Stimulated activated CD8-positive, alpha-beta memory T cell treated with anti-CD3 and anti-CD28 coated beads, Interleukin-4, amount 100 ng/mL, for 48 hours (primary cell): ENCODE results near the gene UXS1.
"Not testable (repeated sequence)": the region's sequence is repeated elsewhere in the genome, so short reads cannot be mapped to it uniquely, and the experiment has no call there.

Experiments
- DNase-seq: peaks from one replicate; pipeline ENCODE4 v3.0.0-alpha.2; 2020

Gene UXS1

DNA sequence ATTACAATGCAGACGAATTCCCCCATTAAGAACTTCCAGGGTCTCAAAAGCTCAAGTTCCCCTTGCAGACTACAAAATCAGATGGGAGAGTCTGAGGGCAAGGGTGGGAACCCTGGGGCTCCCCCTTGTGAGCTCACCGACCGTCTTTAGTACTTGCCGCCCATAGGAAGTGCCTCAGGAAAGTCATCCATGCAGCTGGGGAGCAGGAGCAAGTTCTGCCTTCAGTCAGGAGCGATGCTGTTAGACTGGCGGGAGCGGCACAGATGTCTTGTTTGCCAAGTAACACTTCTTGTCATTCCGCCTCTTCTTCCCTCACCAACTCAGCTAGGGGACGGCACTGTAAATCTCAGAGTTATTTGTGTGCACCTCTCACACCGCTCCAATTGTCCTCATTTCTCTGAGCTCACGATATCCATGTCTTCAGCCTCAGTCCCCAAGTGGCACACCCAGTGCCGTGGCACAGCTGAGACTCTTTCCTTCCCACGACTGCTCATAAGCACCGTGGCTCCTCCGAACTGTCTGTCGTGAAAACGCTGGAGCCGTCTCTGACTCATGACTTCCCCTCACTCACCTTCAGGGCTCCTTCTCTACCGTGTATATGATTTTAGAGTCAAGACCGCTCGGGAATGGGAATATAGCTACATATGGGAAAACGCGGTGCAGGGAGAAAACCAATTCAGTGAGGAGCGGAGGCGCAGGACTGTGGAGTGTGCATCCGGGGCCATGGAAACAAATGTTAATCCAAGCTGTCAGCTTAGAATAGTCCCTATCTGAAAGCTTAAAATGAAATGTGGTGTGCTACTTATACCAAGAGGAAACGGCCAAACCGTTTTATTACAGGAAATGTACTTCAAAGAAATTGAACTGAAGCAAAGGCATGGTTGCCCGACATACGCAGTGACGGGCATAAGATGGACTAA is 34.0 kb downstream of the UXS1 start:
- DNase-seq = peak; percentile 61

GRCh38 chr2:106158871-106159270 is 35.2 kb downstream of the UXS1 start:
- DNase-seq = peak; percentile 38

DNA sequence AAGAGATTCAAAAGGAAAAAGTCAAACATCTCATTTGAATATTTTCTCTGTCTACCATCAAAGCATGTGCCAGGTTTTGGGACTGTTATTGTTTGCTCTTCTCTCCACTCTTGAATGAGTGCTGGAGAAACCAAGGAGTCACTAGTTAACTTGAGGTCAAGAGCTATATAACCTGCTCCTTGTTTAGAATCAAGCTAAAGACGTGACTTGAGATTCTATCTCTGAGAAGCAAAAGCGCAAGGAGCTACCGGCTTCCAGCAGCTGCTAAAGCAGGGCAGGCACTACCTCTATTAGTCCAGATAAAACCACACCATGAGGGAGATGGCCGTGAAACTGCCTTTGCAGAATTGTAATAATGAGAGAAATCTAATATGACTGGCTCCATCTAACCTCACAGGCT is 36.0 kb downstream of the UXS1 start:
- DNase-seq = no peak

DNA sequence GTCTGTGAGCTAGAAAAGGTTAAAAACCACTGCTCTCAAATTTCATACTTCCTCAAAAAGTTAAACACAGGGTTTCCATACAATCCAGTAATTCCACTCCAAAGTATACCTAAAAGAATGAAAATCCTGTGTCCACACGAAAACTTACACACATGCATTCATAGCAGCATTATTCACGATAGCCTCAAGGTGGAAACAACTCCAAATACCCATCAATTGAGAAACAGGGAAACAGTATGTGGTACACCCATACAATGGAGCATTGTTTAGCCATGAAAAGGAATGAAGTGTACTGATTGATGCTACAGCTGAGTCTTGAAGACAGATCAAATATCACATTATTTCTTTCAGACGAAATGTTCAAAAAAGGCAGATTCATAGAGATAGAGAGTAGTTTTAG is 36.7 kb downstream of the UXS1 start:
- no peak for DNase-seq

DNA sequence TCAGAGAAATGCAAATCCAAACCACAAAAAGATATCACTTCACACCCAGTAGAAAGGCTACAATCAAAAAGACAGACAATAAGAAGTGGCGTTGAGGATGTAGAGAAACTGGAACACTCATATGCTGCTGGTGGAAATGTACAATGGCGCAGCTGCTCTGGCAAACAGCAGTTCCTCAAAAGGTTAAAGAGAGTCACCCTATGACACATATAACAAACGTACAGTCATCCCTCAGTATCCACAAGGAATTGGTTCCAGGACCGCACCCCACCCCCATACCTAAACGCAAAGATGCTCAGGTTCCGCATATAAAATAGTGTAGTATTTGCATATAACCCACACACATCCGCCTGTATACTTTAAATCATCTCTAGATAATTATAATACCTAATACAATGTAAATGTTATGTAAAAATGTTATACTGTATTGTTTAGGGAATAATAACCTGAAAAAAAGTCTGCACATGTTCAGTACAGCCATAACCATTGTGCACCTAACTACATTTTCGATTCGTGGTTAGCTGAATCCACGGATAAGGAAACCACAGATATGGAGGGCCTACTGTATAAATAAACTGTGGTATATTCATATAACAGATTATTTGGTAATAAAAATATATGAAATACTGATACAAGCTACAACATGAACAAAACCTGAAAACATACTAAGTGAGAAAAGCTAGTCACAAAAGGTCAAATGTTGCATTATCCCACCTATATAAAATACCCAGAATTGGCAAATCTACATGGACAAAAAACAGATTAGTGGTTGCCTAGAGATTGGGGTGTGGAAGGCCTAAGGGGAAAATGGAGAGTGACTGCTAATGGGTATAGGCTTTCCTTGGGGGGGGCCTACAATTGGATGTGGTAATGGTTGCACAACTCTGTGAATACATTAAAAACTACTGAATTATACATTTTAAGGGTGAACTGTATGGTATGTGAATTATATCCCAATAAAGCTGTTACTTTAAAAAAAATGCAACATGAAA is 37.5 kb downstream of the UXS1 start:
- no peak for DNase-seq

DNA sequence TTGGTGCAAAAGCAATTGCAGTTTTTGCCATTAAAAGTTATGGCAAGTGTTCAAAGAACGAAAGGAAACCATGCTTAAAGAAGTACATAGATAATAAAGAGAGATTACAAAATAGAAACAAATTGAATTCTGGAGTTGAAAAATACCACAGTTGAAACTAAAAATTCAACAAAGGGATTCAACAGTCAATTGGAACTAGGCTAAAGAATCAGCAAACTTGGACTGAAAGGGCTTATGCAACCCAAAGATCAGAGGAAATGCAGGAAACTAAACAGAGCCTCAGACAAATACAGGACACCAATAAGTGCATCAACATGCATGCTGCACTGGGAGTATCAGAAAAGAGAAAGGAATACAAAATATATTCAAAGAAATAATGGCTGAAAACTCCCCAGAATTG is 40.3 kb downstream of the UXS1 start:
- DNase-seq = no peak

- no peak for DNase-seq
These were observed 46.4 kb downstream of the UXS1 start for GRCh38 chr2:106147665-106148064.

GRCh38 chr2:106147159-106147558 is 46.9 kb downstream of the UXS1 start:
- DNase-seq = no peak

- DNase-seq = no peak
These were observed 49.3 kb downstream of the UXS1 start for GRCh38 chr2:106144621-106145331.

GRCh38 chr2:106143495-106144215 is 50.4 kb downstream of the UXS1 start:
- DNase-seq = no peak

DNA sequence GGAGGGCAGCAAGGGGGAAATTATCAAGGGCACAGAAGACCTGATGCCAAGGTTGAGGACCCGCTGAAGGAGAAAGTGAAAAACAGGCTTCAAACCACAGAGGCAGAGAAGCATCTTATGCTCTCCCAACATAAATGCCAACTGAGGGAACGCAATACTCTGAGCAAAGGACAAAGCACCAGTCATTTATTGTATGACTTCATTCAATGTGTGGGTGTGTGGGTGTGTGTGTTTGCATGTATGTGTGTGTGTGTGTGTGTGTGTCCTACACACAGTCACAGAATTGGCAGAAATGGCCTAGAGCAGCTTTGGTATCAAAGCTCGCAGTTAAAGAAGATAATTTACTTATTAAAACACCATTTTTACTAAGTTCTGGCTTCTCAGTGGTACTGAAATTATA is 51.4 kb downstream of the UXS1 start:
- DNase-seq = no peak

DNA sequence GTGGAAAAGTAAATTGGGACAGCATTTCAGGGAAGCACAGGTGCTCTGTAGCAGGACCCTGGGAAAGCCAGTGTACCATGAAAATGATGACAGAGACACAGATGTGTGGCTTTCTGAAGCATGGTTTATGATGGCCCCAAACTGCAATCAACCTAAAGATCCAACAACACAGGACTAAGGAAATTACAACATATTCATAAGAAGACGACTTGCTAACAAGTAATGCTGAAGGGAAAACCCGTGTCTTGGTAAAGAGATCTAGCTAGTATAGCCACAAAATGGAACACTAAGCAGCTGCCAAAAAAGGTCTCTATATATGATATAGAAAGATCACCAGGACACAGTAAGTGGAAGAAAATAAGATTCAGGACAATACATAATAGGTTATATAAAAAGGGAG is 53.2 kb downstream of the UXS1 start:
- no peak for DNase-seq

- DNase-seq = no peak
These were observed 54.0 kb downstream of the UXS1 start for GRCh38 chr2:106140113-106140512.

DNA sequence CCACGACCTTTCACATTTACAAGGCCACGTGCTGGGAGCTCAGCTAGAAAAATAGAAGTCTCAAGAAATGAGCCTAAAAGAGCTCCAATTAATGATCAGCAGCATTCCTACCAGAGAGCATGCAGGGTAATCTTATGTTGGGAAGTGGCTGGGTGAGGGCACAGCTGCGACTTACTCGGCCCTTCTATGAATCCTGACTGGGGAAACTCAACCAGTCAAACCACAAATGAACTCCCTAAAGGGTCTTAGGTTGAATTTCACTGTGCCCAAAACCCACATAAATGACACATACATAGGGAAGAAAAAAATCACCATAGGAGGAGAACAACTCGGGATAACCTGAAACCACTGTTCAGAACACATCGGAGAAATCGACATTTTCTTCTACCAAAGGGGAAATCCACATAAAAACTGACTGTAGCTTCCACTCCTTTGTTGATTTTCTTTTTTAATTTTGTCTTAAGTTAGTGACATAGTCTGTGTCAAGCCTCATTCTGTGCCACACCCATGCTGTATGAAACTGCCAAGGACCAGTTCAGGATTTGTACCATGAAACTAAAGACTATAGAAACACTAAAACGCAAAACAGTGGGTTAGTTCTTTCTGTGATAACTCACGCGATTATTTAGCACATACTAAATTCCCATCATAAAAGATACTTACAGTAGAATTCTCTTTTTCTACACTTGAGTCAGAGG is 54.7 kb downstream of the UXS1 start:
- DNase-seq = no peak

DNA sequence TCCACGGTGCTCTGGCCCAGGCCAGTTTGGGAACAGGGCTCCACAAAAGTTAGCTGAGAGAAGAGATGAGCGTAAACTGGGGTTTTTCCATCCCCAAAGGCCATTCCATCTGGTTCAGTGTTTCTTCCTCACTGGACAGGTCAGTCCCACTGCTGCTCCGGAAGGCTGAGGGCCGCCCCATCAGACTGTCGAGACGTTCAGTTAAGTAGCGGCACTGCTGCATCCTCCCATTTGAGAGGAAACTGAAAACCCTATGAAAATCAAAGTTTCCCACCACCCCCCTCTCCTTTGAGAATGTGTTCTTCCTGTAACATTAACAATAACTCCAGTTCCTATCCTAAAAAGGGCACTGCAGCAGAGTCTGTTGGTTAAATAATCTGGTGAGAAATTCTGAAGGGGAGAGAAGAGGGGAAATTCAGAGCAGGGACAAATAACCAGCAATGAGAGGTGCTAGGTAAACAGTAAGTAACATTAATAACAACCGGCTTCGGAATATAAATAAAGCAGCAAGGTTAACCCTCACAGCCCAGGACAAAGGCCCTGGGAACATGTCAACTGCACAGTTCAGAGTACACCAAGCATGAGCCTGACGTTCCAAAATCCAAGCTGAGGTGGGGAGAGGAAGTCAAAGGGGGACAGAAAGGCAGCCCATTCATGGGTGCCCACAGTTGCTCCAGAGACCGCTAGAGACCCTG is 55.4 kb downstream of the UXS1 start:
- no peak for DNase-seq

DNA sequence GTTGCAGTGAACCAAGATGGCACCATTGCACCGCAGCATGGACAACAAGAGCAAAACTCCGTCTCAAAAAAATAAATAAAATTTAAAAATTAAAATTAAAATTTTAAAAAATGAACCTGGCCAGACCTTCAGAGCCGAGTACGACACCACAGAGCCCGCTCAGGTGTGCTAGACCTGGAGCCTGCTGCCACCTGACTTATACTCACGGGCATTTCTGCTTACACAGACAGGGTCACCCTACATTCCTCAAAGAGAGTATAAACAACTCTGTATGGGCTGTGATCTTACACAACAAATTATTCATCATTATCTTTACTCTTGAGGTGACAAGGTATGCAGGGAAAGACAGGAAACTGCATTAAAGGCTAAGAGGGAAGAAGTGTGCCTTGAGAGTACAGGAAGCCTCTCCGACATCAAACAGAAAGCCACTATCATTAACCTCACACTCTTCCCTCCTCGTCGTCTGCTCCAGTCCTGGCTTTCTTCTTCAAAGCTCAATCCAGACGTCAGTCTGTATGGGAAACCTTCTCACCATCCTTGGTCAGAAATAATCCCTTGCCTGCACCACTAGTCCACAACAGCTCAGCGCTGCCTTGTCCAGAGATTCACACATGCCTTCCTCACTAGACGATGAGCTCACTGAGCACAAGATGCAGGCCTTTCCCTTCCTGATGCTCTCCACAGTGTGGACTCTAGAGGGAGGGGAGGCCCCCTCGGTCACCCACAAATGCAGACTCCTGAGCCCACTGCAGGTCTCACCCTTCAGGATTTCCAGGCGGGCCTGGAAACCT is 56.2 kb downstream of the UXS1 start:
- DNase-seq = no peak

DNA sequence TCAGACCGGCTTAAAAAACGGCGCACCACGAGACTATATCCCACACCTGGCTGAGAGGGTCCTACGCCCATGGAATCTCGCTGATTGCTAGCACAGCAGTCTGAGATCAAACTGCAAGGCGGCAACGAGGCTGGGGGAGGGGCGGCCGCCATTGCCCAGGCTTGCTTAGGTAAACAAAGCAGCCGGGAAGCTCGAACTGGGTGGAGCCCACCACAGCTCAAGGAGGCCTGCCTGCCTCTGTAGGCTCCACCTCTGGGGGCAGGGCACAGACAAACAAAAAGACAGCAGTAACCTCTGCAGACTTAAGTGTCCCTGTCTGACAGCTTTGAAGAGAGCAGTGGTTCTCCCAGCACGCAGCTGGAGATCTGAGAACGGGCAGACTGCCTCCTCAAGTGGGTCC is 62.9 kb downstream of the UXS1 start:
- DNase-seq = not testable (repeated sequence)

DNA sequence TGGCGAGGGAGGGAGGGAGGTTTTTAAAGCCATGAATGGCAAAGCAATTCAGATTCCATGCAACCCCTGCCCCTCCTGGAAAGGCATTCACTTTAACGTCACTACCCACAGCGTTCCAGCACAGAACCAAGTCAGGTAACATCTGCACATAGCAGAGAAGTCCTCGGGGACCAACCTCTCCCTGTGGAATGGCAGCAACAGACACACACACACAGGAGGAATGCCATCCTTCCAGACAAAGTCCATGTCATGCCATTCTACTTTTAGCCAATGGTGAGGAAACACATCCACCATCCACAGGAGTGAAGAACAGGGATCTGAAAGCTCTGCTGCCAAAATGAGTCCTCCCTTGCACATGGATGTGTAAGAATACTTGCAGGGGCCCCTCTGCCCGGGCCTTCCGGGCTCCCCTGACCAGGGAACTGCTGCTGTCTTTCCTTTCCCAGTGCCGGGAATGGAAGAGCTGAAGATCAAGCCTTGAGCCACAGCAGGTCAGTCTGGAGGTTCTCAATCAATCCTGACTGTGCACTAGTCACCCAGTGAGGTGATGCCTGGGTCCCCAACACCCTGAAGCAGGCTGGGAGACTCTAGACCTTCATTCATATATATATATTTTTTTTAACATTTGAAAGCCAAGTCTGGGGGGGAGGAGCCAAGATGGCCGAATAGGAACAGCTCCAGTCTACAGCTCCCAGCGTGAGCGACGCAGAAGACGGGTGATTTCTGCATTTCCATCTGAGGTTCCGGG is 63.7 kb downstream of the UXS1 start:
- DNase-seq = no peak

DNA sequence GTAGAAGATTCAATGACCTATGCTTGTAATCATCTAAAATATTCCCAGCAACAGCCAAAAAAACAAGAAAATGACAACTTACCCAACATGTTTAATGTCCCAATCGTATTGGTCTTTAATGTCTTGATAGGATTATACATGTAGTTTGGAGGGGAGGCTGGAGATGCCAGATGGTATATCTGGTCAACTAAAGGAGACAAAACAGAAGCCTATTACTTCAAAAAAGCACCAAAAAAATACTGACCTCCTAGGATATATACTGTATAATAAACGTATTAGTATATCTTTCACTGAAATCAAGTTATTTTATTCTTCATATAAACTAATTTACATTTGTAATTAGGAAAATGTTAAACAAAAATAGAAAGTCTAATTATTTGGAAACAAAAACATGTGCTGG is 64.5 kb downstream of the UXS1 start:
- DNase-seq = no peak
